DLD1 (cell line): ENCODE results near the gene ST7.
"Not testable (repeated sequence)": the region's sequence is repeated elsewhere in the genome, so short reads cannot be mapped to it uniquely, and the experiment has no call there.

Experiments
- in situ Hi-C: cut with HindIII; loops from 2 replicates; pipeline ENCODE4 v1.10.0; 2017; ENCODE audit warnings: low sequenced_read_pairs

Gene ST7

DNA sequence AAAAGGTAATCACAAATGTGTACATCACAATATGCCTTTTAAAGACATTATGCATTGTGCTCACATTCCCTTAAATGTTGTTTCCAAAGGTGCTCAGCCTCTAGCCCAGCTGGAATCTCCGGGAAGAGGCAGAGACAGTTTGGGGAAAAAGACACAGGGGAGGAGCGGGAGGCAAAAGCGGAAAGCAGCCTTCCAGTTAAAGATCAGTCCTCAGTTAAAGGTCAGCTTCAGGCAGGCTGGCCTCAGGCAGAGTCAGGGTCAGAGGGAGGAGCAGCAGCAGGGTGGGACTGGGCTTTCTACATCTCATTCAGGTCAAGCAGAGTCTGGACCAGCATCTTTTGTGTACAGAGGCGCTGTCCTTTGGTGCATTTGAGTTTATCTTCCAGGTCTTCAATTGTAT is 18.6 kb downstream of the ST7 start:
- in situ Hi-C loops = no loop called here

DNA sequence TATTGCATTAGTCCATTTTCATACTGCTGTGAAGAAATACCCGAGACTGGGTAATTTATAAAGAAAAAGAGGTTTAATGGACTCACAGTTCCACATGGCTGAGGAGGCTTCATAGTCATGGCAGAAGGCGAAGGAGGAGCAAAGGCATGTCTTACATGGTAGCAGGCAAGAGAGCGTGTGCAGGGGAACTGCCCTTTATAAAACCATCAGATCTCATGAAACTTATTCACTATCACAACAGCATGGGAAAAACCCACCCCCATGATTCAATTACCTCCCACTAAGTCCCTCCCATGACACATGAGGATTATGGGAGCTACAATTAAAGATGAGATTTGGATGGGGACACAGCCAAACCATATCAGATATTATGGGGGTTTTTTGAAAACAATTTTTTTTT is 21.7 kb downstream of the ST7 start:
- in situ Hi-C loops = not testable (repeated sequence)

DNA sequence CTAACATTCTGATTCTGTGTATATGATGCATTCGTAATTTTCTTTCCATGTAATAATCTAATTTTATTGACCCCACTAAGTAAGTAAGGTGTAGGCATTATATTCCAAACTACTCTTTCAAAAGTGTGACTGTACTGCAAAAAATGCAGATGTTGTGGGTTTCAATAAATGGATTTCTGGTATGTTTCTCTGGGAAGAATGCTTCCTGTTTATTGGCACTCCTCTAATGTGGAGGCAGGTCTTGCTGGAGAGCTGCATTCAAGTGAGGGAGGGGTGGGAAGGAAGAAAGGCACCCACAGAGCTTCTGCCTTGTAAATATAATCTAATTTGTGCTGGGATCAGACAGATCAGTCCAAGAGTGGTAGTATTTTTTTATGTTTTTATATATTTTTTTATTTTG is 23.9 kb downstream of the ST7 start:
- in situ Hi-C loops = no loop called here

DNA sequence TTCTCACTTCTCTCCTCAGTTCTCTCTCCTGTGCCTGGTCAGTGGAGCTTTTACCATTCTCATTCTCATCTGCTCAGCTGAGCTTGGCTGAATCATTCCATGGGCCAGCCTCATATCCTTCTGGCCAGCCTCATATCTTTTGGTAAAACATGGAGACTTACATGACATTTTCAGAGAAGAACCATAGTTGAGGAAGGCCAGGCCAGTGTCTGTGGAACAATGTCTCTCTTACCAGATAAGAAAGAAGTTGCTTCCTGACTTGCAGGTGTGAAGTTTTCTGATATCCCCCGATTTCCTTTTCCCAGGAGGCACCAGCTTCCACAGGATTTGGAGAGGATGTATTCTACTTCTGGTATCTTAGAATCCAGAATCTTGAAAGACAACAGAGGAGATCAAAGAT is 24.7 kb downstream of the ST7 start:
- in situ Hi-C loops = no loop called here

DNA sequence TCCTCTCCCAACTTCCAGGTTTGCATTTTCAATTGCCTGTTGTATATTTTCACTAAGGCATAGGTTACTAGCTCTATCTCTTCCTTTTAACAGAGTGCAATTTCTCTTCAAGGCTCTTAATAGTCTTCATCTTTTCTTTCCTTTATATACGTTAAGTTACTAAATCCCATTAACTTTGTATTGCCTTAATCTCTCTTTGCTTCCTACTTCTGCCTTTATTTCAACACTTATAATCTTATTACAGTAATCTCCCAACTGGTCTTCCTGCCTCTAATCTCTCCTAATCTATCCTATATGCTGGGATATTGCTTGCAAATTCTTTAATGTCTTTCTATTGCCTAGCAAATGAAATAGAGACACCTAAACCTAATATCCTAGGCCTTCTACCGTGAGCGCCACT is 26.1 kb downstream of the ST7 start:
- in situ Hi-C loops = no loop called here

DNA sequence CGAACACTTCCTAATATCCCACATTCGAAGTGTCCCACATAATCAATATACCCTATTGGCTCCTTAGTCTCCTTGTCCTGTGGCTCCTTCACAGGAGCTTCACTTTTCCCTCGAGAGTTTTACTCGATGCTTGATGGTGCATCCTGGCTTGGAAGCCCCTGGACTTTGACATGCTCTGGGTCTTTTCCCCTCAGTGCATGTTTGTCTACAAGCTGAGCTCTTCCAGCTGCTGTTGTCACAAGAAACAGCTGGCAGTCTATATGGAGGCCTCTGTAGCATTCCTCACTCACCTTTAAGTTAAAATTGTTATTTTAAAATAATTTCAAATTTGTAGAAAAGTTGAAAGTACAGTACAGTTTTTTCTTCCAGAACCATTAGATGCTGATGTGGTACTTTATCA is 27.1 kb downstream of the ST7 start:
- in situ Hi-C loops = no loop called here

DNA sequence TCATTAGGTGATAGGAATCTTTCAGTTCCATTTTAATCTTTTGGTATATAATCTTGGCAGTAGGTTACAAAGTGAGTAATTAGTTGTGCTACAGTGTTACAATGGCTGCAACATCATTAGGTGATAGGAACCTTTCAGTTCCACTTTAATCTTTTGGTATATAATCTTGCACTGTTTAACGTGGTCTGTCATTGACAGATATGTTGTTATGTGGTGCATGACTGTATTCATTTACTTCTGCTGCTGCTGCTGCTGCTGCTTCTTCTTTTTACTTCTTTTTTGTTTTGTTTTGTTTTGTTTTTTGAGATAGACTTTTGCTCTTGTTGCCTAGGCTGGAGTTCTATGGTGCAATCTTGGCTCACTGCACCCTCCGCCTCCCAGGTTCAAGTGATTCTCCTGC is 28.6 kb downstream of the ST7 start:
- in situ Hi-C loops = no loop called here

DNA sequence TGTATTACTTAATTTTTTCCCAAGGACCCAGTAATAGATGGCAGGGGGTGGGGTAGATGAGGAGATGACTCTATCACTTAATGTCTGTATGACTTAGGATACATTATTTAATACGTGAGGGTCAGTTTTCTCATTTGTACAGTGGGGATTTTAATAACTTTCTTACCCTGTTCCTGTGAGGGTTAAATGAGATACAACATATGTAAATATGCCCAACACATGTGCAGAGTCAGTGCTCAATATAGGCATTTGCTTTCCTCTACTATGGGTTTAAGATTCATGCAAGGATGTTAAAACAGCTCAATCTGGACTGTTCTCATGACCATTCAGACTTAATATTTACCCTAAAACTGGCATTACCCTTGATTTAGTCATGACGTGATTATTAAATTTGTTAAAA is 31.2 kb downstream of the ST7 start:
- in situ Hi-C loops = no loop called here

DNA sequence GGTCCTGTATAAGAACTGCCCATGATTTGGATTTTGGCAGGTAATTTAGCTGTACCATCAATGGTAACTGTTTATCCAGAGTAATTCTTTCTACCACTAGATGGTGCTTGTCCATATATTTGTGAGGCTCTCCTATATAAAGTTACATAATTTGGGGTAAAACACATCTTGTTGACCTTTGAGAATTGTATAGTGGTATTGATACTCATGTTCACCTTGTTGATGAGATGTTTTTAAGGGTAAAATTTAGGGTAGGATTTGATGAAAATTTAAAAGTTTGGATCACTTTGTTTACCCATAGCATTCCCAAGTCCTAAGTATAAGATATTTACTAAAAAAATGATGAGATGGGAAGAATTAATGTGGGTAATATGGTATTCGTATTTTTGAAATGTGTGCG is 31.6 kb downstream of the ST7 start:
- in situ Hi-C loops = no loop called here

DNA sequence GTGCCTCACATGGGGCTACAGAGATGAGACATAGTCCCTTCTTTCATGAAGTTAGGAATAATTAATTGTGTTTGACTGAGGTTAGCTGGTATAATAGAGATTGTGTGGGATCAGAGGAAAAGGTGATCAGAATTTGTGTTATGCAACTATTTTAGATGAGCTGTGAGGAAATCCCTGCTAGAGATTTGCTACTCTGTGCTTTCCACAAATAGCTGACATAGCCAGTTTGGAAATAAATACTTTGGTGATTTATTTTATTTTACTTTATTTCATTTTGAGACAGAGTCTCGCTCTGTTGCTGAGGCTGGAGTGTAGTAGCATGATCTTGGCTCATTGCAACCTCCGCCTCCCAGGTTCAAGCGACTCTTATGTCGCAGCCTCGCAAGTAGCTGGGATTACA is 32.3 kb downstream of the ST7 start:
- in situ Hi-C loops = no loop called here

DNA sequence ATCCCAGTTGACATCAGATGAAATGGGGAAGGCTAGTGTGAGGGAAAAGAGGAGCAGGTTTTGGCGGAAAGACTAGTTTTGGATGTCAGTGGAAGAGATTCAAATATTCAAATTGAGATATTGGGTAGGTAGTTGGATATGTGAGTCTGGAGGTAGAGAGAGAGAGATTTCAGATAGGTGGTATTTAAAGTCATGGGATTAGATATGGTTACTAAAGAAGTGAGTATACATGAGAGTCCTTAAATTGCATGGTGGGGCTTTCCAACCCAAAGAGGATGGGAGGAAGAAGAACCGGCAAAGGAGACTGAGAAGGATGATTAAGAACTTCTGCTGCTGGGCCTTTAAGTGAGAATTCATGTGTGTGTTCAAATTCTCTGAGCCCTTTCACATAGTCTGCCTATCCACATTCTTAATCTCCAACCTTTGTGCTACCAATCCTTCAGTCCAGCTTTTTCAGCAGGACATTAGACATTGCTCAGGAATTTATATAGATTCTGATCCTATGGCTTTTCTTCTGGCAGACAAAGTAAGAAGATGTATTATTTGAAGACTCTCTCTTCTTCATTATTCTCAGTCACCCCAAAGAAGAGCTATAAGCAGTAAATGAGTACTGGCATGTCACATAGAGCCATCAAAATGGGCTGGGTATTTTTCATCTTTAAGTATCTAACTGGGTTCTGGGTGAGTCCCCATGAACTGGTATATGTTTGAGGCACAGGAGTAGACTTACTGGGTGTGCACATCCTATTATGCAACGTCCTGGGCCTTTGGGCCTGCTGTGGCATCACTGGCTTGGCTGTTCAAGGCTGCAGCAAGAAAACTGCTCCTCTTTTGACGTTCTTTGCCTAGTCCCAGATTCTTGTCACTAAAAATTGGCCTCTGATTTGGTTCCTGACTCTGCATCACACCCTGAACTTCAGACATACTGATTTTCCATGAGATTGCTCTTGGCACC is 33.6 kb downstream of the ST7 start:
- in situ Hi-C loops = no loop called here

DNA sequence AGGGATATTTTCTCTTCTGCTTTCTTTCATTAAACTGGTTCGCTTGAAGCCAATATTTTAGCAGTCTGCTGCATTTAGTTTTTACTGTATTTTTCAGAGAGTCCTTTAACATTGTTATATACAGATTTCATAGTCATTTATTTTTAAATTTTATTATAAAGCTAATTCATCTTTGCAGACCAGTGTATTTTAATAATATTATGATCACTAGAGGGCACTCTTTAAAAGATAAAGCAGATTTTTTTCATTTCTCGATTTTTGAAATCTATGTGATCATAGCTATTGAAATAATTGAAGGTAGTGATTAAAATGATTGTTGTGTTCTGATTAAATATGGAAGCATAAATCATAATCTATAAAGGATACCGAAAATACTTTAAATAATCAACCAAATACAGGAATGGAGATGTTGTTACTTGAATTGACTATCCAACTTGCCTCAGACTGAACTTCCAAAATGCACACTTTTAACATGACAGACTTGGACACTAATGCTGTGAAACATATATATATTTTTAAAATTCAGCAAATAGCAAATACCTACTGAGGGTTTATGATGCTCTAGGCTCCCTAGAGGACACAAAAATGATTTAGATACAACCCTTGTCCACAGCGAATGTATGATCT is 35.2 kb downstream of the ST7 start:
- in situ Hi-C loops = no loop called here

DNA sequence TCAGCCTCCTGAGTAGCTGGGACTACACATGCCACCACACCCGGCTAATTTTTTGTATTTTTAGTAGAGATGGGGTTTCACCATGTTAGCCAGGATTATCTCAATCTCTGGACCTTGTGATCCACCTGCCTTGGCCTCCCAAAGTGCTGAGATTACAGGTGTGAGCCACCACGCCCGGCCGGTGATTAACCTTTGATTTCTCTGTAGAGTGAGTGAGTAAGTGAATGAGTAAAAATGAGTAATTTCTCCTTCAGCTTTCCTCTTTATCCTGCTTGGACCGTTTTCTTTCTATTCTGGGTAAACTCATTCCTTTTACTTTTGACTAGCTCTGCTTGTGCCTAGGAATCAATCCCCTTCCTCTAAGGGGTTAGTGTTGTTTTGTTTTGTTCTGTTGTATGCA is 36.8 kb downstream of the ST7 start:
- in situ Hi-C loops = no loop called here

DNA sequence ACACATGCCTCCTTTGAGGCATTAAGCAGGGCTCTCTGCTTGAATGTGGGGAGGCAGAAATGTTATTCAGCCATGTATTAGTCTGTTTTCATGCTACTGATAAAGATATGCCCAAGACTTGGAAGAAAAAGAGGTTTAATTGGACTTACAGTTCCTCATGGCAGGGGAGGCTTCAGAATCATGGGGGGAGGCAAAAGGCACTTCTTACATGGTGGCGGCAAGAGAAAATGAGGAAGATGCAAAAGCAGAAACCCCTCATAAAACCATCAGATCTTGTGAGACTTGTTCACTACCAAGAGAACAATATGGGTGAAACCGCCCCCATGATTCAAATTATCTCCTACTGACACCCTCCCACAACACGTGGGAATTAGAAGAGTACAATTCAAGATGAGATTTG is 37.9 kb downstream of the ST7 start:
- in situ Hi-C loops = no loop called here

DNA sequence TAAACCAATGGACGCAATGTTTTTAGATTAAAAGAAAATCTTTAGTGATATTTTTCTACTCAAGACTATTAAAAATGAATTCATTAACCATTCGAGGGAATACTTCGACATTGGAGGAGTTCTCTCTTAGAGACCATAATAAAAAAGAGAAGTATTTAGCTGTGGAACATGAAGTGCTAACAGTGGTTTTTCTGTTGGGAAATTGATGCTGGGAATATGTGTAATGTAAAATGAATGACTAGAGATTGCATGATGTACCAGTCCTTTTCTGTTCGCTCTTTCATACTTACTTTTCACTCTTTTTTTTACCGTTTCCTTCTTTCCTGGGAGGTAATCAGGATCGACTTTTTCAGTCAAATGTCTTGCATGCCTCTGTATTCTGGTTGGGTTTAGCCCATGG is 41.3 kb downstream of the ST7 start:
- in situ Hi-C loops = no loop called here

DNA sequence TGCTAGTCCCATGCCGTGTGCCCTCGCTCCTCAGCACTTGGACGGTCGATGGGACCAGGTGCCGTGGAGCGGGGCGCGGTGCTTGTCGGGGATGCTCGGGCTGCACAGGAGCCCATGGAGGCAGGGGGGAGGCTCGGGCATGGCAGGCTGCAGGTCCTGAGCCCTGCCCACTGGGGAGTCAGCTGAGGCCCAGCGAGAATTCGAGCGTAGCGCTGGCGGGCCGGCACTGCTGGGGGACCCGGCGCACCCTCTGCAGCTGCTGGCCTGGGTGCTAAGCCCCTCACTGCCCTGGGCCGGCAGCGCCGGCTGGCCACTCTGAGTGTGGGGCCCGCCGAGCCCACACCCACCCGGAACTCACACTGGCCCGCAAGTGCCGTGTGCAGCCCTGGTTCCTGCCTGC is 44.7 kb downstream of the ST7 start:
- in situ Hi-C loops = no loop called here

DNA sequence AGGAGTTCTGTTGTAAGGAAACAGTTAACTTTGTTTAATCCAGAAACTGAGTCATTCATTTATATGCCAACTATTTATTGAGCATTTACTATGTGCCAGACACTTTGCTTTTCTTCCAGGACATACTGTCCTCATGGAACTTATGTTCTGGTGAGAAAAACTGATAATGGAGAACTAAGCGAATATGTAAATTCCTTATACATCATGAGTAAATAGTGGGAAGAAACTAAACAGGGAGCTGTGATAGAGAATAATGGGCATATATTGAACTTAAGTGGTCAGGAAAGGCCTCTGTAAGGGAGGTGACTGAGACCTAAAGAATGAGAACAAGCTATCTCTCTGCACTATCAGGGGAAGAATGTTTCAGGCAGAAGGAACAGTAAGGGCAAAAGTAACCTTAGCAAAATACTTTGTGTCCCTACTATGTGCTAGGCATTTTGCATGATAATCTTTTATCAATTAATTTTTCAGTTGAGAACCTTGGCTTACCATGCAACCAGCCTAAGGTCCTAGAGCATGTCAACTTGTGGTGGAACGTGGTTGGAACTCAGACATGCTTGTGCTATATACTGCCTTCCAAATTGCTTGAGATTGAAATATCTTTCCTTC is 45.4 kb downstream of the ST7 start:
- in situ Hi-C loops = no loop called here

DNA sequence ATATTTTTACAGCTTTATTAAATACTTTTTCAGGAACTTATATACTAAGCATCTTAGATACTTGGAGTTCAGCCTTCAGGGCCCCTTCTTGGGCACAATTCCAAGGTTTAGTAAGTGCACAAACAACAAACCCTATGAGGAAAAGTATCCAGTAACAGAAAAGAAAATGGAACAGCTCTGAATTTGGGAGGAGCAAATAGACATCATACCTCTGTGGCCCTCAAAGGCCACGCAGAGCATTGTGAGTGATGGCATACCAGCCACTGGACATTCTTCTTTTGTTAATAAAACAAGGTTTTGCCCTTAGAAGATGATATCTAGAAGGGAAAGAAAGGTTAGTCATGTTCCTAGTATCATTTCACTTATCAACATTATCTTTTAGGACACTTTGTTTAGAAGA is 46.0 kb downstream of the ST7 start:
- in situ Hi-C loops = no loop called here

DNA sequence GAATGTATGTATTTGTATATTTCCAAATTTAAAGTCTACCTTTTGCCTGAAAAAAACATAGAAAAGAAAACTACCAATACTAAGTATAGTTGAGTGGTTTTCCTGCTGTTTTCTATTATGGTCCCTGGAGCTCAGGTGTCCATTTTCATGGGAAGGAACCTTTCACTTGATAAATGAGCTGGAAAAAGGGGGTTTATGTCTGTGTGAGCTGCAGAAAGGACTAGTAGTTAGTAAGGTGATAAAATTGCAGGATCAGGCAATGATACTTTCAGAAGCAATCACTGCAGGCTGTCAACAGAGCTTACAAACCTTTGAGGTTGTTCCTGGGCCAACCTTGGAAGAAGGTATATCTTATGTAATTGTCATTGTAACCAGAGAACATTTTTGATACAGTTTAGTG is 48.0 kb downstream of the ST7 start:
- in situ Hi-C loops = no loop called here

DNA sequence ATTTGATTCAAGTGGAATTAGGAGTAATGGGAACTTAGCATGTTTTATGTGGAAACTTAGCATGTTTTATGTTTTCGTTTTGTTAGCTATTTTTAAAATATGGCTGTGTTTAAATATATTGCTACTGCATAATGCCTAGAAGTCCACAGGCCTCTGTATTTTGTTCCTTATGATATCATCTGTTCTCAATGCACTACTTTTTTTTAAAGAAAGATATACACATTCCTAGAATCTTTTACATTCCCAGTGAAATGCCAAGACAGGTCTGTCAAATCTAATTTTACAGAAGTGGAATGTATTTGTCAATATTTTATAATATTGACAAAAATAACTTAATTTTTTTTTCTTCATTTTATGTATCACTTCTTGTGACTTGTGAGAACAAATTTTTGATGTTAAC is 51.6 kb downstream of the ST7 start:
- in situ Hi-C loops = no loop called here

DNA sequence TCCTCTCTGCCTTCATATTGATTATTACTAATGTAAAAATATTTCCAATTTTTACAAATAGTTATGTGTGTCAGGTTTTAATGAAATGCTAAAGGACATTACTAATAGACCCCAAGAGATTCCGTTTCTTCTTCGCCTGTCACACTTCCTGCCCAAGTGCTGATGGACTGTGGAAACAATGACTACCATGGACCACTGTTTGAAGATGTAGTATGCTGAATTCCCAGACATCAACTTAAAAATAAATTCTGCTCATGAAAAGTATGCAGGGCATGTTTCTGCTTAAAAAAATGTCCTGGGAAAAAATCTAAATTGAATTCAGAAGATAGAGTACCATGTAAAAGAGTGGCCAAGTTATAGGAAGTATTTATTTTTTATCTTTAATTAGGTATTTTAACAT is 52.1 kb downstream of the ST7 start:
- in situ Hi-C loops = no loop called here
